HAP-1 (cell line): ENCODE measurements around the gene TRIM9.
"Not testable (repeated sequence)": the region's sequence is repeated elsewhere in the genome, so short reads cannot be mapped to it uniquely, and the experiment has no call there.

Experiments used
- DNase-seq, 2 experiments: peaks; one replicate each; pipeline ENCODE4 v3.0.0-alpha.2; 2016 to 2020; ENCODE audit warnings: low spot score in 2 of 2
- H3K27me3 ChIP-seq: fragments of 250-450 bp; sonication (Bioruptor Pico); 2 replicates; pipeline ENCODE4 v1.5.1; 2020; ENCODE audit warnings: low read depth, mild to moderate bottlenecking, moderate library complexity
- H3K36me3 ChIP-seq: fragments of 250-450 bp; sonication (Bioruptor Pico); replicated peaks from 2 replicates; pipeline ENCODE4 v1.5.1; 2020; ENCODE audit warnings: mild to moderate bottlenecking
- H3K4me1 ChIP-seq: fragments of 250-450 bp; sonication (Bioruptor Pico); 2 replicates; pipeline ENCODE4 v1.5.1; 2020; ENCODE audit warnings: mild to moderate bottlenecking
- H3K4me3 ChIP-seq: fragments of 250-450 bp; sonication (Bioruptor Pico); 2 replicates; pipeline ENCODE4 v1.5.1; 2020; ENCODE audit warnings: mild to moderate bottlenecking, moderate library complexity
- H3K9me3 ChIP-seq: fragments of 250-450 bp; sonication (Bioruptor Pico); 2 replicates; pipeline ENCODE4 v1.5.1; 2020; ENCODE audit warnings: mild to moderate bottlenecking, moderate library complexity
- in situ Hi-C: fragments of 300-500 bp; cut with MboI; formaldehyde crosslinking; loops from 3 replicates; pipeline ENCODE4 v1.14.3; 2020; ENCODE audit warnings: low sequenced_read_pairs, inconsistent platforms, mixed read lengths

TRIM9 gene

DNA sequence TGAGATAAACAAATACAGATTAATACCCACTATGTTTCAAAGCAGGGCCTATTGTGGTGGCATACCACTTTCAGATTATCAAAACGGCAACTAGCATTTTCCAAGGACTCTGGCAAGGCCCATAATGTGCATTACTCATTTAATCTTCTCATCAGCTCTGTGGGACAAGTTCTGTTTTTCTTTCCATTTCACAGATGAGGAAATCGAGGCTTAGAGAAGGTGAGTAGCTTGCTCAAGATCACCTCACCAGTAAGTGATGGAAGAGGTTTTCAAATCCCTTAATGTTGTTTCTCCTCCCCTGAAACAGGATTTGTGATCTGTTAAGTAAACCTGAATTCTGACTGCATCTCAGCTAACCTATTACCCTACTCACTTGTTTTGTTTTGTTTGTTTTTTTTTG, 146.7 kb downstream of the TRIM9 start:
- H3K4me3 ChIP-seq: no peak overlapping the region
- in situ Hi-C loops: loop anchor here (10.0 kb wide), 1 partner anchor 297 kb away; the partner anchor contains the start of gene TMX1
- no peaks in the 10 kb centered on the region; the same call in 1 of the 2 replicates for H3K36me3 ChIP-seq
- no peak for DNase-seq
- H3K27me3 ChIP-seq: no peaks in the 10 kb centered on the region
- H3K4me1 ChIP-seq: peaks cover 17% of the 10 kb centered on the region
- no peaks in the 10 kb centered on the region for H3K9me3 ChIP-seq

DNA sequence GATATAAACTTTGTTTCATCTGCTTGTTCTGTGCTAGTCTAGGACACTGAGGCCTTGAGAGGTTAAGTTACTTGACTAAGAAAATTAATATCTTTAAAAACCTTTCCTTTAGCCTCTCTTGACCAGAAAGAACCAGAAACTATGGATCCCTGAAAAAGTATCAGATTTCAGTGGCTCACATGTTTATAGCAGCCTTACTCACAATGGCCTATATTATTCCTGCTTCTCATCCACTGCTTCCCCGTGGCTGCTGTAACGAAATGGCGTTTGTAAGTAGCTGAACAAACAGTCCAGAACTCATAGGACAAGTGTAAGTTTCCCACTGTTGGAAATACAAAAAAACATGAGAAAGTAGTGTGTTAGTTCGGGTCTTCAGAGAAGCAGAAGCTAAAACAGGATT, 147.5 kb downstream of the TRIM9 start:
- no peaks in the 10 kb centered on the region for H3K27me3 ChIP-seq
- DNase-seq: peak in 1 of 2 experiments; percentile 57
- peaks cover 3% of the 10 kb centered on the region for H3K36me3 ChIP-seq
- H3K4me1 ChIP-seq: peaks cover 17% of the 10 kb centered on the region
- in situ Hi-C loops: loop anchor here (10.0 kb wide), 1 partner anchor 297 kb away; the partner anchor contains the start of gene TMX1
- H3K9me3 ChIP-seq: no peaks in the 10 kb centered on the region
- no peak overlapping the region for H3K4me3 ChIP-seq

DNA sequence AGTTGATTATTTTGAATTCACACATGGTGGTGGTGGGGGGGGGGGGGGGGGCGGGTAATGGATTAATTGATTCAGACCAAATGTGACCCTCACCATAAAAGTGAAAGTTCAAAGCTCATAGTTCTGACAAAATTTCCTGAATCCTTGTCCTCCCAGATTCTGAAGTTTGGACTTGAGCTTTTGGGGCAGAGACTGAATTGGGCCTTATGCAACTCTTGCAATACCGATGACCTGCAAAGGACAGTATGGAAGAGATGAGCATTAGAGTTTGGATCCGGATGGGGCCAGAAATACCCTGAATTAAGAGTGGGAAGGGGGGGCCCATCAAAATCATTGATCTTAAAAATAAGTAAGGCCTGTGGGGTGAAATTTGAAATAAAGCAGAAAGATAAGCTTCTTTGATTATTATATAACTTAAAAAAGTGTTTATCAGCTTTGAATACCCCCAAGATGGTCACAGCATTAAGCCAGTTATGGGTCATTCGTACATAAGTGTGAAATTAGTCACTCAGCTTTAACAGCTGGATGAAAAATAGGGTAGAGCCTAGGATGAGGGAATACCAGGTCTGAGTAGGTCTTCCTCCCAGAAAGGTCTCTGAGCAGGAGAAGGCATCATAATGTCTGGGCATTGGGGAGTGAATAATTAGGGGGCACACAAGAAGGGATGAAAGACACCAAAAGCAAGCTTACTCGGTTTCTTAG, 148.5 kb downstream of the TRIM9 start:
- DNase-seq: no peak
- H3K9me3 ChIP-seq: no peaks in the 10 kb centered on the region
- peaks cover 12% of the 10 kb centered on the region for H3K4me1 ChIP-seq
- H3K36me3 ChIP-seq: peaks cover 14% of the 10 kb centered on the region
- in situ Hi-C loops: loop anchor here (10.0 kb wide), 1 partner anchor 298 kb away; the partner anchor contains the start of gene TMX1
- no peaks in the 10 kb centered on the region for H3K27me3 ChIP-seq
- no peak overlapping the region for H3K4me3 ChIP-seq

DNA sequence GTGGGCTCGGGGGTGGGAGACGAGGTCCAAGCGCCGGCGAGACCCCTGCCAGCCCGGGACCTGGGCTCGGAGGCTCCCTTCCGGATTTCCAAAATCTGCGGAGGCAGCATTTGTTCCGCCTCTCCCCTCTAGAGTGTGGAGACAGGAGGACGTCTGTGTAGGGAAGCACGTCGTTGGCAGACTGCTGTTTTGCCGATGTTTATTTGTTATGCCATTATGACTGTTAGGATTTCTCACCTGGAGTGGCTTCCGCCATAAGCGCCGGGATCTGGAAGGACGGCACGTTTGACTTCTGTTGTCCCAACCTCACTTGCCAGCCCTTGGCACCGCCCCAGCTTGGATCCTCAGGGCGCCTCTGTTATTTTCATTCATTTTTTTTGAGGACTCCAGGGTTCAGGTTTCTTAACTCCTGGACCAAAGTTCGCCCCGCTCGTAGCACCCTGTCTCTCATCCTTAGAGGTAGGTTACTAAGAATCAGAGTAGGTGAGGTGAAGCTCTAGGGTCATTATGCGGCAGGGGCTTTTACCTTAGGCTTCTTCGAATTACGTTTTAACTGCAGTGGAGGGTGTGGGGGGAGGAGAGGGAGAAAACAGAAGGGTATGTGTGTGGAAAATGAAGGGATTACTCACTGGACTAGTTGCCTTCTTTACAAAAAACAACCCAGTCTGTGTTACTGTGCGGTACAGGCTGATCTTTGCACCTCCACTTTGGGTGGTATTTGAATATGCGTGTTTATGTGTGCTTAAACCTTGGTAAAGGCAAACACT, 150.1 kb downstream of the TRIM9 start:
- DNase-seq: peak; percentile 68 to 74
- Histone ChIP-seq H3K4me3 (peak overlapping the region; percentile 70), H3K36me3 (peaks cover 24% of the 10 kb centered on the region), H3K27me3 (no peaks in the 10 kb centered on the region), H3K4me1 (peaks cover 12% of the 10 kb centered on the region), H3K9me3 (no peaks in the 10 kb centered on the region)
- in situ Hi-C loops: loop anchor here (10.0 kb wide), 1 partner anchor 300 kb away; the partner anchor contains the start of gene TMX1

DNA sequence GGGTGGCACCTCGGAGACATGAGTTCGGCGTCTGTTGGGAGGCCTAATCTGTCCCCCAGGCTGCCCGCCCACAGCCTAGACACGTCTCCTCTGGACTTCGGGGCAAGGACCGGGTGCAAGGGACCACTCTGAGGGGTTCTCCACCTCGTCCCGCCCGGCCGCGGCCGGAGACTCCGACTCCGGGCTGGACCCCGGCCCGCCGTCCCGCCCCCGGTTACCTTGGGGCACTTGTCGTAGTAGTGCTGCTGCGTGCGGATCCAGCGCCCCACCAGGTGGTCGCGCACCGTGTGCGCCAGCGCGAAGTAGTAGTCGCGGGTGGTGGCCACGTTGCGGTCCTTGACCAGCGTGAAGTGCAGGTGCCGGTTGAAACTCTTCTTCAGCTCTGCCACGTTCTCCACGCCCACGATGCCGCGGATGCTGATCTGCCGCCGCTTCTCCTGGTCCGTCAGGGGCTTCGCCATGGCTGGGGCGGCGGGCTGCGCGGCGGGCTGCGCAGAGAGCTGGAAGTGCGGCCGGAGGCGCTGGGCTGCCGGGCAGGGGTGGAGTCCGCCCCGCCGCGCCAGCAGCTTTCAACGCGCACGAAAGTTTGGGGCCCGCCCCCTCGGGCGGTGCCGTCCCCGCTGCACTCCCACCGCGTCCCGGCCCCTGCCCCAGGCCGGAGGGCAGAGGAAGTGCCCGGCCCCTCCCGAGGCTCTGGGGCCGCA, 150.8 kb downstream of the TRIM9 start, which contains the start of gene PYGL:
TSS of gene PYGL (minus strand) at position 541 of the 704 bp plus-strand sequence. CDS start at position 461, 80 bp downstream.
- peak; percentile 66 to 90 for DNase-seq
- in situ Hi-C loops: loop anchor here (10.0 kb wide), 1 partner anchor 301 kb away; the partner anchor contains the start of gene TMX1
- no peaks in the 10 kb centered on the region for H3K9me3 ChIP-seq
- H3K36me3 ChIP-seq: peaks cover 25% of the 10 kb centered on the region
- peaks cover 16% of the 10 kb centered on the region for H3K4me1 ChIP-seq
- peak within 1 kb of the TSS; percentile 70 for H3K4me3 ChIP-seq
- no peaks in the 10 kb centered on the region for H3K27me3 ChIP-seq

DNA sequence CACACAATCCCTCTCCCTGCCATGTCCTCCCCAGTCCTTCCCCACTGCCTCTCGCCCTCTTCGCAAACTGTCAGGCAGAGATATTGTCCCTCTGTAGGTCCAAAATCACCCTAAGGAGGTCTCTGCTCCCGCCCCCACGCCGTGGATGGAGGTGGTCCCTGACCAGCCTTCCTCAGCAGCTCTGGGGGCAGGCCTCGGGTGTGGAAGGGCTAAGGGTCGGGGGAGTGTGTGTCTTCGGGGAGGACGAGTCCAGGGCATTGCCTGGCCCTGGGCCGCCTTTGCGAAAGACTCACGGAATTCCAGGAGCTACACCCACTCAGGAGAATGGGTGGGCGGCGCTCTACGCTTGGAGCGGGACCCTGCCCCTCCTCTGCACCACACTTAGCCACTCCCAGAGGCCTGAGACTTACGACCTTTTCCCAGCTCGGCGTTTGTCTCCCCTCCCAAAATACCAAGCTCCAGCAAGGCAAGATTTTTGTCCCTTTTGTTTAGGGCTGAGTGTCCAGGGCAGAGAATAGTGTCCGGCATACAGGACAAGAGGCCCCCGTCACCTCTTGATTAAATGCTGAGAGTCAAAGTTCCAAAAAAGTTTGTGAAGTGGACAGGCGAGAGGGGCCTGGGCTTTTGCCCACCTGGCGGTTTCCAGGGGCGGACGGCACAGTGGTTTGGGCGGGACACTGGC, 151.5 kb downstream of the TRIM9 start:
- Histone ChIP-seq H3K4me1 (peaks cover 16% of the 10 kb centered on the region), H3K36me3 (peaks cover 25% of the 10 kb centered on the region), H3K27me3 (no peaks in the 10 kb centered on the region), H3K9me3 (no peaks in the 10 kb centered on the region), H3K4me3 (peak overlapping the region; percentile 70)
- in situ Hi-C loops: loop anchor here (10.0 kb wide), 1 partner anchor 301 kb away; the partner anchor contains the start of gene TMX1
- DNase-seq: peak; percentile 70 to 89

DNA sequence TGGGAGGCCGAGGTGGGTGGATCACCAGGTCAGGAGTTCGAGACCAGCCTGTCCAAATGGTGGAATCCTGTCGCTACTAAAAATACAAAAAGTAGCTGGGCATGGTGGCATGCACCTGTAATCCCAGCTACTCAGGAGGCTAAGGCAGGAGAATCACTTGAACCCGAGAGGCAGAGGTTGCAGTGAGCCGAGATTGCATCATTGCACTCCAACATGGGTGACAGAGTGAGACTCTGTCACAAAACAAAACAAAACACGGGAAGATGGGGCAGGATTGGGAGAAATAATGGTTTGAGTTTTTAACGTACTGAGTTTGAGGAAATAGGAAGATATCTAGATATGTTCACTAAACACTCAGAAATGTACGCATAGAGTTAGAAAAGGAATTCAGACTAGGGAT, 153.3 kb downstream of the TRIM9 start:
- H3K4me1 ChIP-seq, DNase-seq, H3K4me3 ChIP-seq, H3K27me3 ChIP-seq, H3K9me3 ChIP-seq: not testable (repeated sequence)
- H3K36me3 ChIP-seq: peaks cover 35% of the 10 kb centered on the region
- in situ Hi-C loops: loop anchor here (10.0 kb wide), 1 partner anchor 303 kb away; the partner anchor contains the start of gene TMX1

DNA sequence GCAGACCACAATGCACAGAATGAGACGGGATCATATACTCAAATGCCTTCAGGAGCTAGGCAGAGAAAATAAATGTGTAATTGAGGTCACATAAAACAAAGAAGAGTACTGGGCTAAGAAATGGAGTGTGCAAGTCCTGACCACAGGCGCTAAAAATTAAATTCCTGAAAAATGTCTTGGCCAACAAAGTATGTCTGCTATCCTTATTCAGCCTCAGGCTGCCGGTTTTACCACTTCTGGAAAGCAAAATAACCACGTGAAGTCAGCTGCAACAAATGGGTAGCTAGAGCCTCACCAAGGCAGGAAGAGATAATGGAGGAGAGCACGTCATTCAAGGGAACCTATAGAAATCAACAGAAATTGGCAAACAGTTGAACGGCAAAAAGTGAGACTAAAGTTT, 153.8 kb downstream of the TRIM9 start:
- peaks cover 7% of the 10 kb centered on the region for H3K4me1 ChIP-seq
- DNase-seq: no peak
- peaks cover 37% of the 10 kb centered on the region for H3K36me3 ChIP-seq
- H3K9me3 ChIP-seq: no peaks in the 10 kb centered on the region
- in situ Hi-C loops: loop anchor here (10.0 kb wide), 1 partner anchor 304 kb away; the partner anchor contains the start of gene TMX1
- no peak overlapping the region for H3K4me3 ChIP-seq
- no peaks in the 10 kb centered on the region for H3K27me3 ChIP-seq

DNA sequence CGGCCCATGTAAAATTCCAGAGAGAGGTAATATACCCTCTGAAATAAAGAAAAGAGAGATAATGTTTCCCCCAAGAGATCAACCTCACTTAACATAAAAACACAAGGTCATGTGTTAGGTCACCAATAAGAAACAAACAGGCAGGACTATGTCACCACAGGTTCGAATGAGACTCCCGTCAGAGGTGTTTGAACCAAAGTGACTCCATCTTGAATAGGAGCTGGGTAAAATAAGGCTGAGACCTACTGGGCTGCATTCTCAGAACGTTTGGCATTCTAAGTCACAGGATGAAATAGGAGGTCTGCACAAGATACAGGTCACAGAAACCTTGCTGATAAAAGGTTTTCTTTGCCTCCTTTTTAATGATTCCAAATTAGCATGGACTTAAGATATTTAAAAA, 157.1 kb downstream of the TRIM9 start:
- no peaks in the 10 kb centered on the region for H3K9me3 ChIP-seq
- no peak overlapping the region for H3K4me3 ChIP-seq
- H3K4me1 ChIP-seq: peaks cover 7% of the 10 kb centered on the region; the same call in 1 of the 2 replicates
- DNase-seq: no peak
- H3K36me3 ChIP-seq: peaks cover 65% of the 10 kb centered on the region
- in situ Hi-C loops: no loop called here
- no peaks in the 10 kb centered on the region for H3K27me3 ChIP-seq

DNA sequence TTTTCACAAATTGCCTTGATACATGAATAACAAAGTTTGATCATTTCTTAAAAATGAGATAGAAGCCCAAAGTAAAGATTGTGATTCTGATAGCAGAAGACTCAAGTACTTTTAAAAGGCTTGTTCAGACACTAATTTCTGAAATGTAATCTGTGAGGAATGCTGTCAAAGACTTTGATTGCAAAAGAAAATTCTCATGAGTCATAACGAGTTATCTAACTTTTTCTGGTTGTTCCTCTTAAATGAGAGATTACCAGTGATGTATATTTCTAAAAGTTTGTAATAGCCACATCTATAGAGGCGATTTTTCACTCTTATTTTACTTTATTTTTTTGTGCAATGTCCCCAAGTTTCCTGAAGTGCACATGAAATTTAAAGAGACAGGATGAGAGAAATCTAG, 157.6 kb downstream of the TRIM9 start:
- Histone ChIP-seq H3K36me3 (peaks cover 65% of the 10 kb centered on the region), H3K27me3 (no peaks in the 10 kb centered on the region), H3K4me1 (peaks cover 4% of the 10 kb centered on the region; the same call in 1 of the 2 replicates), H3K9me3 (no peaks in the 10 kb centered on the region), H3K4me3 (no peak overlapping the region)
- in situ Hi-C loops: no loop called here
- no peak for DNase-seq

DNA sequence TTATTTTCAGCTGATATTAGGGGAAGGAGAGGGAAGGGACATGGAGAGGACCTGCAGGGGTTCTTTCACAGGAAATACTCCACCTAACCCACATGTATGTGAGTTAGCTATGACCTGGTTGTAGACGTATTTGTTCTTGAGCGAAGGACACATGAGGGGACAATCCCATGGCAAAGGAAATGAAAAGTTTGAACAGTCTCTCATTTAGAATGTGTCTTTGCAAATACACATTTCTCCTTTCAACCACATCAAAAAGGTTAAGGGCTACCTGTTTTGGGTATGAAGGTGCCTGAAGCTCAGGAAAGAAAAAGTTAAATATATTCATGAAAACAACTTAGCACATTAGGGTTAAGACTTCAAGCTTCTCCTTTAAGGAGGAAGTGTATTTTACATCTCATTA, 158.0 kb downstream of the TRIM9 start:
- Histone ChIP-seq H3K4me1 (peaks cover 4% of the 10 kb centered on the region; the same call in 1 of the 2 replicates), H3K4me3 (no peak overlapping the region), H3K36me3 (peaks cover 65% of the 10 kb centered on the region), H3K9me3 (no peaks in the 10 kb centered on the region), H3K27me3 (no peaks in the 10 kb centered on the region)
- in situ Hi-C loops: no loop called here
- no peak for DNase-seq

DNA sequence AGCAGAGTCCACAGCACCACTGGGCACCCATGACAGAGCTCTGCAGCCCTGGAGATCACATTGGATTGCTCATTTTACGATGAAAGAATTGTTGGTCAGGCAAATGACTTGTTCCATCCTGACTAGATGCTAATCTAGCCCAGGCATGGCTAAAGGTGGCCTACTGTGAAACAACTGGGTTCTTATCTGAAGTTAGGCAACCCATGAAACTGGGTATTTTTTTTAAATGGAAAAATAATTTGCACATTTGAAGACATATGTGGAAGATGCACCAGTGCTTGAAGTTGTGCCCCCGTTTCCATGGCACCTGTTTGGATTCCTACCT, 158.9 kb downstream of the TRIM9 start:
- peaks cover 63% of the 10 kb centered on the region for H3K36me3 ChIP-seq
- no peaks in the 10 kb centered on the region for H3K27me3 ChIP-seq
- H3K9me3 ChIP-seq: no peaks in the 10 kb centered on the region
- H3K4me1 ChIP-seq: peaks cover 4% of the 10 kb centered on the region; the same call in 1 of the 2 replicates
- no peak overlapping the region for H3K4me3 ChIP-seq
- no peak for DNase-seq
- in situ Hi-C loops: no loop called here
